AG09309 (cell line): ENCODE measurements around the gene CD164L2.

Source experiments
- DNase-seq: peaks from one replicate; pipeline ENCODE4 v3.0.0-alpha.2; 2010; ENCODE audit warnings: low read depth
- H3K4me3 ChIP-seq: 2 replicates; pipeline ENCODE4 v1.5.1; 2011; ENCODE audit warnings: mild to moderate bottlenecking, low read depth, low read length, moderate library complexity; ENCODE audit not compliant: control insufficient read depth
- TF ChIP-seq, protein P1 (sequence below): IDR thresholded peaks from 2 replicates; pipeline ENCODE4 v1.5.1; 2011; ENCODE audit warnings: mild to moderate bottlenecking, low read depth, low read length, inconsistent platforms; ENCODE audit not compliant: insufficient read depth, control insufficient read depth; ENCODE audit errors: missing control alignments

CD164L2 gene

DNA sequence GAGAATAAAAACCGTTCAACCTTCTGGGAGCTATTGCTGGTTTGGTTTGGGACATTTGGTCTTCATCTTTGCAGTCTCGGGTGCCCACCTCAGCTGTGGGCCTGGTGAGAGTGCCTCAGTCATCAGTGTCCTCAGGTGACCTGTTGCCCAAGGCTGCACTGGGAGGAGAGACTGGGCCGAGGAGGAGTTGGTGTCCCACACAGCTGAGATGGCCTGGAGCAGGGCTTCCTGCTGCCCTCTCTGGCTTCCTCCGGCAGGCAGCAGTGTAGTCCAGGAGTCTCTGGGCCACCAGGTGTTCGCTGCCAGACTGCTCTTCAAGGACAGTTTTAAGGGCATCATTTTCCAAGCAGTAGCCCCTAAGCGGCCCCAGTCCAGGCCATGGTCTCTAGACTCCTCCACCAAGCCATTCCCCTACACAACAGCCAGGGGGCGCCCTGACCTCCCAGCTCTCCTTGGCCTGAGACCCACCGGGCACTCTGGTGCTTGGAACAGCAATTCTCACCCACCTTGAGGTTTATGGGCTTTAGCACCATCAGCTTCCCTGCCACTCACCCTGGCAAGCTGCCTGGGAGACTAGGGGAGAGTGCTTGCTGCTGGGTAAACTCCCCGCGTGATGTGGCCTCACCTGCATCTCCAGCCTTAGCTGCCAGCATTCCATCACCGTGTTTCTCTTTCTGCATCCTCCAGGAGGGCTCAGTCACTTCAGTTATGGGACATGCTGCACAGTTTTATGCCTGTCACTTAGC lies 50.4 kb downstream of the CD164L2 start:
- no peak for DNase-seq
- TF ChIP-seq, protein P1, sequence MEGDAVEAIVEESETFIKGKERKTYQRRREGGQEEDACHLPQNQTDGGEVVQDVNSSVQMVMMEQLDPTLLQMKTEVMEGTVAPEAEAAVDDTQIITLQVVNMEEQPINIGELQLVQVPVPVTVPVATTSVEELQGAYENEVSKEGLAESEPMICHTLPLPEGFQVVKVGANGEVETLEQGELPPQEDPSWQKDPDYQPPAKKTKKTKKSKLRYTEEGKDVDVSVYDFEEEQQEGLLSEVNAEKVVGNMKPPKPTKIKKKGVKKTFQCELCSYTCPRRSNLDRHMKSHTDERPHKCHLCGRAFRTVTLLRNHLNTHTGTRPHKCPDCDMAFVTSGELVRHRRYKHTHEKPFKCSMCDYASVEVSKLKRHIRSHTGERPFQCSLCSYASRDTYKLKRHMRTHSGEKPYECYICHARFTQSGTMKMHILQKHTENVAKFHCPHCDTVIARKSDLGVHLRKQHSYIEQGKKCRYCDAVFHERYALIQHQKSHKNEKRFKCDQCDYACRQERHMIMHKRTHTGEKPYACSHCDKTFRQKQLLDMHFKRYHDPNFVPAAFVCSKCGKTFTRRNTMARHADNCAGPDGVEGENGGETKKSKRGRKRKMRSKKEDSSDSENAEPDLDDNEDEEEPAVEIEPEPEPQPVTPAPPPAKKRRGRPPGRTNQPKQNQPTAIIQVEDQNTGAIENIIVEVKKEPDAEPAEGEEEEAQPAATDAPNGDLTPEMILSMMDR = peak; percentile 90

DNA sequence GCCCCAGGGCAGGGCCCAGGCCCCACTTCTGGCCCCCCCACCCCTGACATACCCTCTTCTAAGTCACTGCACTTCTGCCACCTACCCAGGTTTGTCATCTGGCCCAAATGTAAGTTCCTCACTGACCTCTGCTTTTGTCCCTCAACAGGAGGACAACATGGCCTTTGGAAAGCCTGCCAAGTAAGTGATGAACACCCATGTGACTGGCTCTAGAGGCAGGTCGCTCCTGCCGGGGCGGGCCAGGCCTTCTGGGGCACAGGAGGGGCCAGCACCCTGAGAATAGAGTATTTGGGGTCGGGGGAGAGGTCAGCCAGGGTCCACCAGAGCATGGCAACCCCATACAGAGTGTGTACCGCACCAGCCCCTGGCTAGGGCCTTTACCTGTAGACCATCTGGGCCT lies 51.2 kb downstream of the CD164L2 start:
- DNase-seq = no peak
- TF ChIP-seq, protein P1 = no peak
- H3K4me3 ChIP-seq = no peak overlapping the region

More for the DNA sequence above, 50.4 kb downstream of the CD164L2 start:
- no peak overlapping the region for H3K4me3 ChIP-seq

DNA sequence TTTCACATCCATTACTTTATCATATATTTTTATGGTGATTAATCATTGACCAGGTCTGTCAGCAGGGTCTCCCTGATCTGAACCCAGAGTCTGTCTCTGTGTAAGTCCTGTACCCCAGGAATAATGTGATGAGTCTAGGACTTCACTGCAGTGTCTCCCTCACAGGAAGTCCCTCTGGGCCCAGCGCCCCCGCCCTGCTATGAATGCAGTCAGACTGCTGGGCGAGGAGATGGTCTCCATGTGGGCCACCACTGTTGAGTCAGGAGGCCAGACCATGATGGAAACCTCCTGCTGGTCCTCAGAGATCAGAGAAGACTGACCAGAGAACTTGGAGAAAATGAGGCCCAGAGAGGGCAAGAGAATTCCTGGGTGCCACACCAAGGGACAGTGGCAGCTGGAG lies 51.7 kb downstream of the CD164L2 start:
- H3K4me3 ChIP-seq = no peak overlapping the region
- no peak for DNase-seq
- TF ChIP-seq, protein P1 = no peak

DNA sequence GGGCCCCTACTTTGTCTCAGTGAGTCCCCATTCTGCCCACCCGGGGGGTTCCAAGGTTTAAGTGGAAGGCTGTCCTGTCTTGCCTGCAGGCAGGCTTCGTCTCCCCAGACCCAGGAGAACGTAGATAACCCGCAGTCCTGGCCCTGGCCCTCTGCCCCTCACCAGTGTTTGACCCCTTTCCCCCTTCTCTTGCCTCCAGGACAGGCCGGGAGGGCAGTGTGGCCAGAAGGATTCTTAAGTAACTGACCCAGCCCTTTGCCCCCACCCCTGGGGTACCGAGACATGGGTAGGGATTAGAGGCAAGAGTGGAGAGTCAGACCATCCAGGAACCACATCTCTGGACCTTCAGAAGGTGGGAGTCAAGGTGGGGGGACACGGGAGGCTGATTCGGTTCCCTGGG lies 52.3 kb downstream of the CD164L2 start:
- TF ChIP-seq, protein P1 = no peak
- no peak overlapping the region for H3K4me3 ChIP-seq
- no peak for DNase-seq
